Nephron progenitor cell (in vitro differentiated cells): Measurements from ENCODE around the gene SUSD2.
A peak's percentile ranks its signal among the peaks of the same experiment; 100 is the strongest.
"Not testable (repeated sequence)": the region's sequence is repeated elsewhere in the genome, so short reads cannot be mapped to it uniquely, and the experiment has no call there.

Experiments used
- DNase-seq: peaks from one replicate; pipeline ENCODE4 v3.0.0; 2021
- H3K27ac Mint-ChIP-seq: 2 replicates; pipeline ENCODE4 v1.8.0; 2021; ENCODE audit warnings: mild to moderate bottlenecking, moderate library complexity, mixed read lengths
- H3K27me3 Mint-ChIP-seq: 2 replicates; pipeline ENCODE4 v1.8.0; 2021; ENCODE audit warnings: mild to moderate bottlenecking, low read depth, mixed read lengths; ENCODE audit not compliant: poor library complexity
- H3K36me3 Mint-ChIP-seq: 2 replicates; pipeline ENCODE4 v1.8.0; 2021; ENCODE audit warnings: low read depth, mixed read lengths
- H3K4me1 Mint-ChIP-seq: 2 replicates; pipeline ENCODE4 v1.8.0; 2021; ENCODE audit warnings: mixed read lengths
- H3K4me3 Mint-ChIP-seq: 2 replicates; pipeline ENCODE4 v1.8.0; 2021; ENCODE audit warnings: mild to moderate bottlenecking, moderate library complexity, mixed read lengths
- H3K9me3 Mint-ChIP-seq: 2 replicates; pipeline ENCODE4 v1.8.0; 2021; ENCODE audit warnings: mild to moderate bottlenecking, moderate library complexity, mixed read lengths
- CTCF ChIP-seq: fragments of 200-600 bp; sonication (generic); IDR thresholded peaks from 2 replicates; pipeline ENCODE4 v1.5.0; 2021; ENCODE audit warnings: antibody characterized with exemption

Gene SUSD2

DNA sequence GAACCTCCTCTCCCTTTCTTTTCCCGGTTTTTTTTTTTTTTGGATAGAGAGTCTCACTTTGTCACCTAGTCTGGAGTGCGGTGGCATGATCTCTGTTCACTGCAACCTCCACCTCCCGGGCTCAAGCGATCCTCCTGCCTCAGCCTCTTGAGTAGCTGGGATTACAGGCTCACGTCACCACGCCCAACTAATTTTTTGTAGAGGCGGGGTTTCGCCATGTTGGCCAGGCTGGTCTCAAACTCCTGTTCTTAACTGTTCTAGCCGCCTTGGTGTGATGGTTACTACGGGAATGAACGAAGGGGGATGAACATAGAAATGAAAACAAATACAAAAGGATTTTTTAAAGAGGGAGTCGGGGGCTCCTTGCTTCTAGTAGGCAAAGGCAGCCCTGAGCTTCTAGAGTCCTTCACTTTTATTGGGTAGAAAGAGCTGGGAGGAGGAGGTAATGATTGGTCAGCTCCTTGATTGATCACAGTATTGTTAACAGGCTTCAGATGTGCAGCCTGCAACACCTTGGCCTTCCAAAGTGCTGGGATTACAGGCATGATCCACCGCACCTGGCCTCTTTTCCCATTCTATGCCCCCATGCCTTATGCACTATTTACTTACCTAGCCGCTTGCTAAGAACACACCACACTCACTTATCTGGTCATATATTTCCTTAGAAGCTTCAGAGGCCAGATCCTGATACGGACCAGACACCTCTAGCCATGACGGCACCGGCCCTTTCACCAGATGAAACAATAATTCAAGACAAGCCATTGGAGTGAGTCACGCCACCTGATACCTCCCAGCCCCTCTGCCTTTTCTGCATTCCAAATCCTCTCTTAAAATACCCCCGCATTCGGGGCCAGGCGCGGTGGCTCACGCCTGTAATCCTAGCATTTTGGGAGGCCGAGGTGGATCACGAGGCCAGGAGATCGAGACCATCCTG lies 20.7 kb downstream of the SUSD2 start:
- peaks cover 27% of the 10 kb centered on the region for H3K4me1 Mint-ChIP-seq
- H3K27me3 Mint-ChIP-seq, result no peaks in the 10 kb centered on the region
- H3K27ac Mint-ChIP-seq, result peak overlapping the region; percentile 56
- DNase-seq, result no peak
- no peak for TF ChIP-seq CTCF
- no peak overlapping the region for H3K4me3 Mint-ChIP-seq
- H3K36me3 Mint-ChIP-seq, result peaks cover 10% of the 10 kb centered on the region
- peaks cover 30% of the 10 kb centered on the region for H3K9me3 Mint-ChIP-seq

DNA sequence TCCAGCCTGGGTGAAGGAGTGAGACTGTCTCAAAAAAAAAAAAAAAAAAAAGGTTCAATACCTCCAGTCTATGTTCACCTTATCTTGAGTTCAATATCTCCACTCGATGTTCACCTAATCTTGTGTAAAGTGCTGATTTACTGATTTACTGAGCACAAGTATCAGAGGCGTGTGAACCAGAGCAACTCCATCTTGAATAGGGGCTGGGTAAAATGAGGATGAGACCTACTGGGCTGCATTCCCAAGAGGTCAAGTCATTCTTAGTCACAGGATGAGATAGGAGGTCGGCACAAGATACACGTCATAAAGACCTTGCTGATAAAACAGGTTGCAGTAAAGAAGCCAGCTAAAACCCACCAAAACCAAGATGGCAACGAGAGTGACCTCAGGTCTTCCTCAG lies 22.6 kb downstream of the SUSD2 start:
- peaks cover 32% of the 10 kb centered on the region for H3K4me1 Mint-ChIP-seq
- H3K36me3 Mint-ChIP-seq, result peaks cover 10% of the 10 kb centered on the region
- not testable (repeated sequence) for H3K27me3 Mint-ChIP-seq, DNase-seq, H3K4me3 Mint-ChIP-seq, H3K27ac Mint-ChIP-seq
- H3K9me3 Mint-ChIP-seq, result peaks cover 34% of the 10 kb centered on the region

DNA sequence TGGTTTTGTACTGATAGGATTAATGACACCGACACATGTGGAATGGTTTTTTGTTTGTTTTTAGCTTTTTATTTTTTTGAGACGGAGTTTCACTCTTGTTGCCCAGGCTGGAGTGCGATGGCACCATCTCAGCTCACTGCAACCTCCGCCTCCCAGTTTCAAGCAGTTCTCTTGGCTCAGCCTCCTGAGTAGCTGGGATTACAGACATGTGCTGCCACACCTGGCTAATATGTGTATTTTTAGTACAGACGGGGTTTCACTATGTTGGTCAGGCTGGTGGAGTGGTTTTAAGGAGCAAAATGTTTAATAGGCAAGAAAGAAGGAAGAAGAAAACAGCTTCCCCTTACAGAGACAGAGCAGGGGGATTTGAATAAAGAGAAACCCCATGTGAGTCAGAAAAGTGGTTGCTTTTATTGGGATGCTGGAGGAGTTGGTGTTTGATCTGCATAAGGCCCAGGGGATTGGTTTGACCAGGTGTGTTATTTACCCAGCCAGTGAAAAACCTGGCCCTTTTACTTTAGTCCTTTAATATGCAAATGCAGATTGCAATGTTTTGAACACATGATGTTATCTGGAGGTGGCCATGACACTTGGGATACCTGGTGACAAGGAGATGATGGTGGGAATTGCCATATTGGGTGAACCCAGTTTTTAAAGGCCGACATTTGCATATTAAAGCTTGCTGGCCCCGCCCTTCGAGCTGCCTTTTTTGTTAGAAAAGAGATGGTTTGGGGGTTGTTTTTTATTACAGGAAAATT lies 24.3 kb downstream of the SUSD2 start:
- Mint-ChIP-seq H3K9me3 (peaks cover 34% of the 10 kb centered on the region), H3K4me3 (no peak overlapping the region), H3K27me3 (no peaks in the 10 kb centered on the region), H3K4me1 (peaks cover 39% of the 10 kb centered on the region), H3K36me3 (peaks cover 10% of the 10 kb centered on the region), H3K27ac (no peak overlapping the region)
- DNase-seq, result no peak
- no peak for TF ChIP-seq CTCF

- H3K27ac Mint-ChIP-seq, DNase-seq, H3K27me3 Mint-ChIP-seq: not testable (repeated sequence)
- H3K36me3 Mint-ChIP-seq, result peaks cover 10% of the 10 kb centered on the region
- H3K9me3 Mint-ChIP-seq, result peaks cover 34% of the 10 kb centered on the region
- peaks cover 49% of the 10 kb centered on the region for H3K4me1 Mint-ChIP-seq
- peak overlapping the region; percentile 3 for H3K4me3 Mint-ChIP-seq
These were observed 25.4 kb downstream of the SUSD2 start for GRCh38 chr22:24206460-24207263.

GRCh38 chr22:24207264-24208011 lies 26.2 kb downstream of the SUSD2 start:
- H3K4me3 Mint-ChIP-seq, result no peak overlapping the region
- DNase-seq, result no peak
- TF ChIP-seq CTCF, result no peak
- H3K9me3 Mint-ChIP-seq, result peaks cover 34% of the 10 kb centered on the region
- peaks cover 10% of the 10 kb centered on the region for H3K36me3 Mint-ChIP-seq
- H3K4me1 Mint-ChIP-seq, result peaks cover 48% of the 10 kb centered on the region
- no peaks in the 10 kb centered on the region for H3K27me3 Mint-ChIP-seq
- H3K27ac Mint-ChIP-seq, result peak overlapping the region; percentile 93

GRCh38 chr22:24208012-24208749 lies 26.9 kb downstream of the SUSD2 start:
- Mint-ChIP-seq H3K36me3 (peaks cover 10% of the 10 kb centered on the region), H3K27me3 (no peaks in the 10 kb centered on the region), H3K9me3 (peaks cover 30% of the 10 kb centered on the region), H3K27ac (peak overlapping the region; percentile 93), H3K4me1 (peaks cover 43% of the 10 kb centered on the region), H3K4me3 (no peak overlapping the region)
- no peak for TF ChIP-seq CTCF
- DNase-seq, result no peak
